GM18499 (cell line): ENCODE data around the gene UBE4A.

ENCODE experiments used
- ATAC-seq: cut with Tn5 transposase; IDR thresholded peaks from one replicate; pipeline ENCODE4 v1.9.1; 2021; ENCODE audit warnings: moderate number of reproducible peaks; ENCODE audit not compliant: insufficient read depth, unreplicated experiment

The UBE4A gene

GRCh38 chr11:118359295-118359958 is at the start of gene UBE4A:
Gene UBE4A, plus strand, starts transcription at chr11:118359600. Its CDS starts 5,481 bp downstream, at chr11:118365081.
- peak; percentile 59 for ATAC-seq

- ATAC-seq, result no peak
Observed at GRCh38 chr11:118310271-118310670, 49.1 kb upstream of the UBE4A start.

- no peak for ATAC-seq
Observed at GRCh38 chr11:118310781-118311485, 48.5 kb upstream of the UBE4A start.

- ATAC-seq, result no peak
Observed at GRCh38 chr11:118311518-118311917, 47.9 kb upstream of the UBE4A start.

- no peak for ATAC-seq
Observed at GRCh38 chr11:118312328-118312727, 47.1 kb upstream of the UBE4A start.

GRCh38 chr11:118313242-118313641 is 46.2 kb upstream of the UBE4A start:
- ATAC-seq, result no peak

- ATAC-seq, result no peak
Observed at GRCh38 chr11:118314988-118315411, 44.4 kb upstream of the UBE4A start.

- ATAC-seq, result no peak
Observed at GRCh38 chr11:118318124-118318523, 41.3 kb upstream of the UBE4A start.

- no peak for ATAC-seq
Observed at GRCh38 chr11:118318581-118319336, 40.6 kb upstream of the UBE4A start.

- ATAC-seq, result no peak
Observed at GRCh38 chr11:118319337-118319707, 40.1 kb upstream of the UBE4A start.

- ATAC-seq, result no peak
Observed at GRCh38 chr11:118320515-118320914, 38.9 kb upstream of the UBE4A start.

- no peak for ATAC-seq
Observed at GRCh38 chr11:118321386-118322082, 37.9 kb upstream of the UBE4A start.

GRCh38 chr11:118322721-118323120 is 36.7 kb upstream of the UBE4A start:
- no peak for ATAC-seq

GRCh38 chr11:118325283-118325682 is 34.1 kb upstream of the UBE4A start:
- no peak for ATAC-seq

GRCh38 chr11:118328745-118329144 is 30.7 kb upstream of the UBE4A start:
- no peak for ATAC-seq

GRCh38 chr11:118334745-118335144 is 24.7 kb upstream of the UBE4A start:
- no peak for ATAC-seq

- no peak for ATAC-seq
Observed at GRCh38 chr11:118338637-118339061, 20.8 kb upstream of the UBE4A start.

GRCh38 chr11:118339281-118339961 is 20.0 kb upstream of the UBE4A start:
- no peak for ATAC-seq

GRCh38 chr11:118340449-118340848 is 19.0 kb upstream of the UBE4A start:
- ATAC-seq, result no peak

GRCh38 chr11:118341261-118341660 is 18.1 kb upstream of the UBE4A start:
- ATAC-seq, result no peak
